ENCODE data around the gene SLIT1. TPM values are rescaled to one million over a fixed set of nuclear protein-coding genes. Genes with fewer than 3 reads are reported as not detected.

SLIT1 gene
- total RNA-seq, 2 donors from 2014 or later: 0.44 to 0.50 TPM

DNA sequence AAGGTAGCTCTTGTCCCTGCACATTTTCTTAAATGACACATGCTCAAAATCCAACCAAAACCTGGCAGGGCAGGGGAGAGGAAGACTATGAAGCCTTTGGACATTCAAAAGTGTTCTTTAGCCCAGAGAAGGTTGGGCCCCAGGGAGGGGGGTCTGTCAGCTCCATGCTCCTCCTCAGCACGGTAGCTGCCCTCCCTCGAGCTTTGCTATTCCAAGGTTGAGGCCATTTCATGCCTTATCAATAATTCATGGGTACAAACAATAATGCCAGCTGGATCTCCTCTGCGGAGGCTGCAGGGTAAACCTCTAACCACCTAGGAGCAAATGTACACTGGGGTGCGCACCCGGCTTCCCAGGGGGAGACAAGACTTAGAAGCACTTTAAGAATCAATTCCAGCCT lies 61.5 kb downstream of the SLIT1 start:
- no peak overlapping the region for H3K4me3 Mint-ChIP-seq
- peaks cover 3% of the 10 kb centered on the region for H3K36me3 Mint-ChIP-seq (ENCODE audit: low read depth)
- ATAC-seq (no peak), DNase-seq (no peak)
- H3K9me3 ChIP-seq (ENCODE audit: control insufficient read depth, low read length, poor library complexity, severe bottlenecking): no peaks in the 10 kb centered on the region
- no peak overlapping the region for H3K27ac Mint-ChIP-seq
- peaks cover 4% of the 10 kb centered on the region for H3K4me1 Mint-ChIP-seq
- peaks cover 36% of the 10 kb centered on the region for H3K27me3 Mint-ChIP-seq

- peaks cover 4% of the 10 kb centered on the region for H3K4me1 Mint-ChIP-seq
- no peak for DNase-seq
- no peak overlapping the region for H3K27ac Mint-ChIP-seq
- H3K36me3 Mint-ChIP-seq (ENCODE audit: low read depth): peaks cover 3% of the 10 kb centered on the region
- H3K27me3 Mint-ChIP-seq: peaks cover 40% of the 10 kb centered on the region
- ATAC-seq: no peak
- no peak overlapping the region for H3K4me3 Mint-ChIP-seq
- H3K9me3 ChIP-seq (ENCODE audit: control insufficient read depth, low read length, poor library complexity, severe bottlenecking): no peaks in the 10 kb centered on the region
Observed at GRCh38 chr10:97123765-97124164, 62.0 kb downstream of the SLIT1 start.

- no peak overlapping the region for H3K27ac Mint-ChIP-seq
- ATAC-seq (no peak), DNase-seq (no peak)
- no peaks in the 10 kb centered on the region for H3K9me3 ChIP-seq (ENCODE audit: control insufficient read depth, low read length, poor library complexity, severe bottlenecking)
- no peak overlapping the region for H3K4me3 Mint-ChIP-seq
- peaks cover 3% of the 10 kb centered on the region for H3K36me3 Mint-ChIP-seq (ENCODE audit: low read depth)
- H3K4me1 Mint-ChIP-seq: peaks cover 2% of the 10 kb centered on the region
- peaks cover 56% of the 10 kb centered on the region for H3K27me3 Mint-ChIP-seq
Observed at GRCh38 chr10:97121041-97121440, 64.7 kb downstream of the SLIT1 start.

DNA sequence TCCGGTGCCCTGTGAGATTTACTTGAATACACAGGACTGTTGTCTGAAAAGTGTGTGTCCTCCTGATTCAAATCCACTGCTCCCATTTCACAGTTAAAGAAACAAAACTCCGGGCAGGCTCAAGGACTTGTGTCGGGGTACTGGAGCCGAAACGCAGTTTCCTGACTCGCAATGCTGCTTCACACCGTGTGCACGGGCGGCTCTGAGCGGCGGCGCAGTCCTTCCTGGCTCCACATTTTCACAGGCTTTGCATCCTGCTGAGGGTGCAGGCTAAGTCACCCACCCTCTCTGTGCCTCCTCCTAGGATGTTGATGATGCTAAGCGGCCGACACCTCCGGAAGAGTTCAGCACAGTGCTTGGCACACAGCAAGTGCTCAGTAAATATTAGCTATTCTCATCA lies 65.4 kb downstream of the SLIT1 start:
- ATAC-seq (no peak), DNase-seq (no peak)
- no peak overlapping the region for H3K4me3 Mint-ChIP-seq
- H3K27ac Mint-ChIP-seq: no peak overlapping the region
- peaks cover 2% of the 10 kb centered on the region for H3K4me1 Mint-ChIP-seq
- H3K27me3 Mint-ChIP-seq: peaks cover 62% of the 10 kb centered on the region
- H3K36me3 Mint-ChIP-seq (ENCODE audit: low read depth): peaks cover 3% of the 10 kb centered on the region
- H3K9me3 ChIP-seq (ENCODE audit: control insufficient read depth, low read length, poor library complexity, severe bottlenecking): no peaks in the 10 kb centered on the region

DNA sequence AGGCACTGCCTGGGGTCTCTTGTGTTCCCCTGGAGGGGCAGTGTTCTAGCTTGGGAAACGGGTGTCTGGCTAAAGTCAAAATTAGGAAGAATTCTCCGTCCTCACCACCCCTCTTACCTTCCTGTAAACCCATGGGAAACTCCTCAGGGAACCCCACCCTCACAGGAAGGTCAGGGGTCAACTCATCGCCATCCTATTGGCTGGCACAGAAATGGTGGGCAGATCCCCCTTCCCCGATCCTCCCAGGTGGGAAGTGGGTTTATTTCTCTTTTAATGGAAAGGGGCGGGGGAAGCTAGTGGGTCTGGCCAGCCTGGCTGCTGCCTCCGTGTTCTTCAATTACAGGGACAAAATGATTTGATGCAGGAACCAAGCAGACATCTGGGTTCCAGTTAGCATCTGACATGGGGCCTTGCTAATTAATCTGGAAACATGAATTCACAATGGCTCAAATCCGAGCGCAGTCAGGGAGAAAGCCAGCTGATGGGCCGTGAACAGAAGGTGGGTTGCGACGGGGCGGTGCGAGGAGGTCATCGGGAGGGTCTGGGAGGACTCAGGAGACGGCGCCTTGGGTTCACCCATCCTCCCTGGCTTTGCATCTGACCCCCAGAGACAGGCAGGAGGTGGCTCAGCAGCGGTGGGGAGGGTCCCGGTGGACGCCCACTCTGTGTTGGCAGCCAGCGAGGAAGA lies 66.6 kb downstream of the SLIT1 start:
- Mint-ChIP-seq H3K36me3 (ENCODE audit: low read depth) (peaks cover 3% of the 10 kb centered on the region), H3K4me3 (no peak overlapping the region), H3K27ac (no peak overlapping the region), H3K27me3 (peaks cover 58% of the 10 kb centered on the region), H3K4me1 (peaks cover 2% of the 10 kb centered on the region)
- no peak for DNase-seq
- no peak for ATAC-seq
- no peaks in the 10 kb centered on the region for H3K9me3 ChIP-seq (ENCODE audit: control insufficient read depth, low read length, poor library complexity, severe bottlenecking)

- peaks cover 3% of the 10 kb centered on the region for H3K36me3 Mint-ChIP-seq (ENCODE audit: low read depth)
- H3K4me1 Mint-ChIP-seq: peaks cover 2% of the 10 kb centered on the region
- ATAC-seq: no peak
- H3K27ac Mint-ChIP-seq: no peak overlapping the region
- peaks cover 51% of the 10 kb centered on the region for H3K27me3 Mint-ChIP-seq
- no peak overlapping the region for H3K4me3 Mint-ChIP-seq
- DNase-seq: no peak
- H3K9me3 ChIP-seq (ENCODE audit: control insufficient read depth, low read length, poor library complexity, severe bottlenecking): no peaks in the 10 kb centered on the region
Observed at GRCh38 chr10:97117372-97117771, 68.4 kb downstream of the SLIT1 start.

DNA sequence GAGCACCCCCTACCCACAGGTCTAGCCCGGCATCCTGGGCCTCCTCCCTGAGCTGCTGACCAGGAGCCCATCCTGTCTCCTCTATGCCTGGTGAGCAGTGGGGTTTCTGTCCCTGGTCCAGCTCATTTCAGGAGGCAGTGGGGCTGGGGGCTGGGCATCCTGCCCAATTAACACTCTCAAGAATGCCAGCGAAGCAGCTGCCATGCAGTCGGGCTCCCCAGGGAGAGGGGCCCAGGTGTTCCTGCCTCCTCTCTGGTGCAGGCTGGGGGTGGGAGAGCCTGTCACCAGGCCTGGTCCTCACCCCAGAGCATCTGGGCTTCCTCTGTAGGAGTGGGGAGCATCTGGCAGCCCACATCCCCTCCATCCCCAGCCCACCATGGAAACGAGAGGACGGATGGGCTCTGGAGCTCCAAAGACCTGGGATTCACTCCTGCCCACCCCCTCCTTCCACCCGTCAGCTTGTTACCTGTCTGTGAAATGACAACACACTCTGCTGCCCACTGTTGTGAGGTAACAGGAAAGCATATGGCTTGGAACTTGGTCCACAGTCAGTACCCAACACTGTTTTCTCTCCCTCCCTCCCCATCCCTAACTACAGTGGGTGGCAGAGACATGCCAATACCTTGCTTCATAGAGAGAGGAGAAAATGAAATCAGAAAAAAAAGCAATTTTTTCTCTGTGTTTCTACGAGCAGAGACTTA lies 69.1 kb downstream of the SLIT1 start:
- no peak overlapping the region for H3K27ac Mint-ChIP-seq
- no peak overlapping the region for H3K4me3 Mint-ChIP-seq
- no peaks in the 10 kb centered on the region for H3K9me3 ChIP-seq (ENCODE audit: control insufficient read depth, low read length, poor library complexity, severe bottlenecking)
- ATAC-seq (no peak), DNase-seq (no peak)
- H3K36me3 Mint-ChIP-seq (ENCODE audit: low read depth): peaks cover 1% of the 10 kb centered on the region
- H3K4me1 Mint-ChIP-seq: peaks cover 3% of the 10 kb centered on the region
- peaks cover 49% of the 10 kb centered on the region for H3K27me3 Mint-ChIP-seq

- Mint-ChIP-seq H3K36me3 (ENCODE audit: low read depth) (no peaks in the 10 kb centered on the region), H3K4me1 (peaks cover 3% of the 10 kb centered on the region), H3K27ac (no peak overlapping the region)
Observed at GRCh38 chr10:97115846-97116245, 69.9 kb downstream of the SLIT1 start.

DNA sequence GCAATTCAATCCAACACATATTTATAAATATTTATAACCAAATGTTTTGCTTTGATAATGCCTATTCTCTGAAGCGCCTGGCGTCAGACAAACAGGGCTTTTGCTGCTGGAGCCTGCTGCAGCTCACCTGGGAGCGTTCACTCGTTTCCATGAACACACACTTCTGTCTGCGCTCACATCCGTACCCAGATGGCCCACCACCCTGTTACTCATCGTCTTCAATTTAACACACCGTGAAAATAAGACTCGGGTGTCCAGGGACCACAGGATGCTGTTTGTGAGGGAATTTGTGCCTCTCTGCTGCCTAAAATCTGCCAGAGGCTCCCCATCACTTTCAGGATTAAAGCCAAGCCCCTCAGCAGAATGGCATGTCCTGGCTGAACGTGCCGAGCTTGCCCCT lies 74.1 kb downstream of the SLIT1 start:
- Mint-ChIP-seq H3K4me1 (peaks cover 5% of the 10 kb centered on the region), H3K4me3 (no peak overlapping the region), H3K27ac (no peak overlapping the region), H3K36me3 (ENCODE audit: low read depth) (no peaks in the 10 kb centered on the region), H3K27me3 (peaks cover 50% of the 10 kb centered on the region)
- H3K9me3 ChIP-seq (ENCODE audit: control insufficient read depth, low read length, poor library complexity, severe bottlenecking): no peaks in the 10 kb centered on the region
- no peak for ATAC-seq
- no peak for DNase-seq

More at GRCh38 chr10:97115846-97116245, 69.9 kb downstream of the SLIT1 start:
- no peak overlapping the region for H3K4me3 Mint-ChIP-seq
- DNase-seq (no peak), ATAC-seq (no peak)
- peaks cover 41% of the 10 kb centered on the region for H3K27me3 Mint-ChIP-seq
- H3K9me3 ChIP-seq (ENCODE audit: control insufficient read depth, low read length, poor library complexity, severe bottlenecking): no peaks in the 10 kb centered on the region

- Mint-ChIP-seq H3K27me3 (peaks cover 48% of the 10 kb centered on the region), H3K27ac (no peak overlapping the region), H3K4me3 (no peak overlapping the region), H3K4me1 (peaks cover 9% of the 10 kb centered on the region), H3K36me3 (ENCODE audit: low read depth) (peaks cover 2% of the 10 kb centered on the region)
- H3K9me3 ChIP-seq (ENCODE audit: control insufficient read depth, low read length, poor library complexity, severe bottlenecking): no peaks in the 10 kb centered on the region
- DNase-seq (no peak), ATAC-seq (no peak)
Observed at GRCh38 chr10:97109547-97109946, 76.2 kb downstream of the SLIT1 start.

DNA sequence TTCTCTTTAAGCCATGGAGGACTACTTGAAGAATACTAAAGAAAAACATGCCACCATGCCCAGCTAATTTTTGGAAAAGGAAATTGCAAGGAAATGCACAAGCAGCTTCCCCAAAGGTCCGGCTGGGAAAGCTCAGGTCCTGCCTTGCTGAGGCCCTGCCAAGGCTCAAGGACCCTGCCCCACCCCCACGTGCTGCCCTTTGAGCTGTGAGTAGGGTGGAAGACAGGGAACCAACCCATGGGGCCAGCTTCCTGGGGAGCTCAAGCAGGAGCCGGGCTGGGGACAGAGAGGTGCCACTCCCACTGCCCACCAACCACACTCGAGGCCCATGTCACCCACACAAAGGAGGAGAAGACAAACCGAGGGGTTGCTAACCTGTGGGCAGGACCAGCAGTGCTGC lies 78.2 kb downstream of the SLIT1 start:
- Mint-ChIP-seq H3K4me3 (no peak overlapping the region), H3K27me3 (peaks cover 63% of the 10 kb centered on the region), H3K36me3 (ENCODE audit: low read depth) (peaks cover 2% of the 10 kb centered on the region), H3K27ac (no peak overlapping the region), H3K4me1 (peaks cover 11% of the 10 kb centered on the region)
- no peaks in the 10 kb centered on the region for H3K9me3 ChIP-seq (ENCODE audit: control insufficient read depth, low read length, poor library complexity, severe bottlenecking)
- ATAC-seq (no peak), DNase-seq (no peak)

GRCh38 chr10:97106207-97106606 lies 79.6 kb downstream of the SLIT1 start:
- H3K9me3 ChIP-seq (ENCODE audit: control insufficient read depth, low read length, poor library complexity, severe bottlenecking): no peaks in the 10 kb centered on the region
- Mint-ChIP-seq H3K36me3 (ENCODE audit: low read depth) (peaks cover 2% of the 10 kb centered on the region), H3K4me3 (peak overlapping the region; percentile 69), H3K4me1 (peaks cover 8% of the 10 kb centered on the region), H3K27me3 (peaks cover 58% of the 10 kb centered on the region), H3K27ac (no peak overlapping the region)
- ATAC-seq (no peak), DNase-seq (no peak)

DNA sequence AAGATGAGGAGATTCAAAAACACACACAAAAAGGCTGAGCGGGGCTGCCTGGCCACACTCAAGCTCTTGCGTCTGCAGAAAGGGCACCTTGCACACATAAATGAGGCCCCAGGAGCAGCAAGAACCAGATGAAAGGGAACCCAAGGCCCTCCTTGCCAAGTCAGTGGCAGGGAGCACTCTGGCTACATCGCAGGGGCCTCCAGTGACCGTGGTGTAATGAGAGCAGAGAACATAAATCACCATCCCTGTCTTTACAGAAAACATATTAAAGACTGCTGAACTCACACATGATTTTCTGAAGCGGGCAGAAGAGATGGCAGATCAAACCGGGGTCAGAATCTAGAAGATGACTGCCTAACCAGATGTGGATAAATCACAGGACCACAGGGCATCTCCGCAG lies 80.5 kb downstream of the SLIT1 start:
- ATAC-seq (no peak), DNase-seq (no peak)
- no peak overlapping the region for H3K27ac Mint-ChIP-seq
- H3K4me1 Mint-ChIP-seq: peaks cover 8% of the 10 kb centered on the region
- H3K27me3 Mint-ChIP-seq: peaks cover 55% of the 10 kb centered on the region
- no peaks in the 10 kb centered on the region for H3K9me3 ChIP-seq (ENCODE audit: control insufficient read depth, low read length, poor library complexity, severe bottlenecking)
- H3K4me3 Mint-ChIP-seq: no peak overlapping the region
- peaks cover 2% of the 10 kb centered on the region for H3K36me3 Mint-ChIP-seq (ENCODE audit: low read depth)

Data from T-helper 17 cell (primary cell).